K562 (cell line): ENCODE measurements around the gene NPAS1. TPM values are rescaled to one million over a fixed set of nuclear protein-coding genes. Genes with fewer than 3 reads are reported as not detected.

ENCODE experiments used
- ATAC-seq: fragments of 200-7000 bp; cut with Tn5 transposase; 3 replicates; pipeline ENCODE4 v1.9.1; 2020; ENCODE audit warnings: moderate library complexity
- BruUV-seq: library from RNA; stranded (reverse); fragments of 400-500 nt; replicated peaks from 2 replicates; lab custom pipeline; 2021; lab: Mats Ljungman, UMichigan
- CTCF ChIA-PET: fragments of 300-600 bp; formaldehyde crosslinking; extraction: SDS; loops from one replicate; lab custom pipeline; 2021; ENCODE audit warnings: low intra/inter-chr PET ratio; lab: Yijun Ruan, JAX
- POLR2A ChIA-PET: fragments of 300-600, 350-650 bp; sonication (Branson Sonifier 250); formaldehyde crosslinking; extraction: SDS; loops from one replicate; lab custom pipeline; 2021; ENCODE audit warnings: antibody characterized with exemption, inconsistent platforms; lab: Yijun Ruan, JAX
- DNase-seq, 4 experiments: peaks; one replicate each; pipeline versions ENCODE4 v3.0.0 to v3.0.0-alpha.2; 2011 to 2018; ENCODE audit warnings: low spot score in 3 of 4, mixed read lengths in 3 of 4; ENCODE audit errors: extremely low read depth in 1 of 4
- FAIRE-seq: peaks from 2 replicates; lab custom pipeline; 2011; peaks lifted over from hg19 to GRCh38; lab: Jason Lieb, UNC
- H2AFZ ChIP-seq: 2 replicates; pipeline ENCODE4 v1.6.0; 2011; ENCODE audit warnings: low read depth, low read length, control low read depth, inconsistent platforms
- H3K27ac ChIP-seq: fragments of 200-600 bp; 3 replicates; pipeline ENCODE4 v1.8.0; 2011; ENCODE audit warnings: low read depth, mild to moderate bottlenecking, control low read depth, inconsistent platforms, low read length, moderate library complexity, mixed read lengths; ENCODE audit errors: extremely low read depth
- H3K27me3 ChIP-seq, 2 experiments: fragments of 300-600 bp in 1 of 2; 2 replicates in 1 of 2; 3 replicates in 1 of 2; pipeline versions ENCODE4 v1.6.0 to v1.8.0; 2011; ENCODE audit warnings: inconsistent platforms in 2 of 2, low read length in 2 of 2, mild to moderate bottlenecking in 1 of 2, mixed read lengths in 1 of 2, moderate library complexity in 1 of 2; ENCODE audit not compliant: control insufficient read depth in 2 of 2, insufficient read depth in 2 of 2
- H3K36me3 ChIP-seq: fragments of 300-600 bp; 3 replicates; pipeline ENCODE4 v1.8.0; 2011; ENCODE audit warnings: mild to moderate bottlenecking, low read length, inconsistent platforms; ENCODE audit not compliant: control insufficient read depth, insufficient read depth
- H3K4me1 ChIP-seq, 2 experiments: fragments of 200-600 bp in 1 of 2; replicated peaks in 1 of 2; 2 replicates in 1 of 2; 3 replicates in 1 of 2; pipeline versions ENCODE4 v1.5.1 to v1.8.0; 2011; ENCODE audit warnings: inconsistent platforms in 2 of 2, low read length in 2 of 2, mild to moderate bottlenecking in 1 of 2, mixed read lengths in 1 of 2, moderate library complexity in 1 of 2; ENCODE audit not compliant: control insufficient read depth in 2 of 2, insufficient read depth in 2 of 2
- H3K4me2 ChIP-seq: 2 replicates; pipeline ENCODE4 v1.6.1; 2011; ENCODE audit warnings: low read length, control low read depth, inconsistent platforms, mixed read lengths; ENCODE audit not compliant: insufficient read depth
- H3K4me3 ChIP-seq: fragments of 200-600 bp; sonication (generic), shearing (Covaris generic); 2 replicates; pipeline ENCODE4 v1.5.1; 2016; ENCODE audit warnings: control low read depth, inconsistent platforms
- H3K79me2 ChIP-seq: fragments of 200-600 bp; 3 replicates; pipeline ENCODE4 v1.8.0; 2011; ENCODE audit warnings: low read length, inconsistent platforms; ENCODE audit not compliant: control insufficient read depth, insufficient read depth
- H3K9ac ChIP-seq, 2 experiments: 2 replicates each; pipeline versions ENCODE4 v1.6.0 to v1.6.1; 2011; ENCODE audit warnings: low read depth in 2 of 2, low read length in 2 of 2, control low read depth in 1 of 2, inconsistent platforms in 1 of 2, mild to moderate bottlenecking in 1 of 2, mixed read lengths in 1 of 2; ENCODE audit not compliant: insufficient read depth in 1 of 2
- H3K9me1 ChIP-seq: one replicate; pipeline ENCODE4 v1.6.0; 2011; ENCODE audit warnings: inconsistent platforms, mild to moderate bottlenecking, low read length, moderate library complexity; ENCODE audit not compliant: control insufficient read depth, insufficient read depth
- H3K9me3 ChIP-seq: replicated peaks from 2 replicates; pipeline ENCODE4 v1.5.1; 2011; ENCODE audit warnings: low read depth, low read length, inconsistent platforms; ENCODE audit not compliant: control insufficient read depth, insufficient read depth
- H4K20me1 ChIP-seq: replicated peaks from 2 replicates; pipeline ENCODE4 v1.6.1; 2011; ENCODE audit warnings: low read length, inconsistent platforms, mixed read lengths; ENCODE audit not compliant: control insufficient read depth, insufficient read depth
- CREB1 ChIP-seq, 2 experiments: sonication (generic) in 1 of 2; formaldehyde crosslinking in 1 of 2; IDR thresholded peaks; 2 replicates each; pipeline versions ENCODE4 v1.6.1 to v1.8.0; 2012 to 2022; ENCODE audit warnings: inconsistent platforms in 1 of 2, mild to moderate bottlenecking in 1 of 2, missing genetic modification reagents in 1 of 2, moderate library complexity in 1 of 2
- CREB3L1 ChIP-seq: fragments of 450-650 bp; IDR thresholded peaks from 2 replicates; pipeline ENCODE4 v1.6.1; 2014; ENCODE audit warnings: low read depth, mild to moderate bottlenecking, moderate library complexity, borderline replicate concordance
- ESRRA ChIP-seq: fragments of 450-650 bp; IDR thresholded peaks from 2 replicates; pipeline ENCODE4 v1.6.1; 2014; ENCODE audit warnings: low read depth, mild to moderate bottlenecking, moderate library complexity, borderline replicate concordance
- FOXK2 ChIP-seq, 2 experiments: fragments of 450-650 bp; IDR thresholded peaks in 1 of 2; conservative IDR thresholded peaks in 1 of 2; 2 replicates each; pipeline ENCODE4 v1.6.1; 2016; ENCODE audit warnings: low read depth in 2 of 2, mild to moderate bottlenecking in 1 of 2
- HDGF ChIP-seq: fragments of 450-650 bp; IDR thresholded peaks from 2 replicates; pipeline ENCODE4 v1.6.1; 2016
- HNRNPH1 ChIP-seq: fragments of 200-400 bp; formaldehyde crosslinking; optimal IDR thresholded peaks from 2 replicates; pipeline ENCODE3; 2017; ENCODE audit warnings: low read depth, mild to moderate bottlenecking, low read length, moderate library complexity
- MNT ChIP-seq, 2 experiments: fragments of 450-650 bp; conservative IDR thresholded peaks; 2 replicates each; pipeline ENCODE4 v1.6.1; 2017; ENCODE audit warnings: mild to moderate bottlenecking in 2 of 2, moderate library complexity in 2 of 2
- NFIX ChIP-seq: fragments of 250-450 bp; sonication (Bioruptor Pico); IDR thresholded peaks from 2 replicates; pipeline ENCODE4 v1.4.0; 2020; ENCODE audit warnings: low read depth, mild to moderate bottlenecking, moderate library complexity
- RFX7 ChIP-seq: fragments of 250-450 bp; sonication (Bioruptor Pico); IDR thresholded peaks from 2 replicates; pipeline ENCODE4 v1.5.1; 2021; ENCODE audit warnings: mild to moderate bottlenecking
- TCFL5 ChIP-seq: fragments of 250-450 bp; sonication (Bioruptor Pico); conservative IDR thresholded peaks from 2 replicates; pipeline ENCODE4 v1.6.1; 2021; ENCODE audit warnings: mild to moderate bottlenecking, moderate library complexity, matching md5 sums
- ZBTB12 ChIP-seq: fragments of 250-450 bp; sonication (Bioruptor Pico); IDR thresholded peaks from 2 replicates; pipeline ENCODE4 v1.4.0; 2020
- ZC3H4 ChIP-seq: sonication (generic); formaldehyde crosslinking; IDR thresholded peaks from 2 replicates; pipeline ENCODE4 v1.9.0; 2021; ENCODE audit warnings: missing genetic modification reagents, borderline replicate concordance
- ZNF780A ChIP-seq: fragments of 250-450 bp; sonication (Bioruptor Pico); IDR thresholded peaks from 2 replicates; pipeline ENCODE4 v1.5.0; 2021; ENCODE audit warnings: mild to moderate bottlenecking
- WGBS: fragments of 100-300 bp; shearing (Covaris generic); methylation state at CpG from one replicate; pipeline ENCODE4 v1.1.6; 2016; ENCODE audit warnings: low coverage, mixed read lengths; ENCODE audit not compliant: insufficient coverage; ENCODE audit errors: missing lambda C conversion rate; 5-methylcytosine and 5-hydroxymethylcytosine counted together
- in situ Hi-C: fragments of 300-500 bp; cut with MboI; formaldehyde crosslinking; loops from 4 replicates; pipeline ENCODE4 v1.15.0; 2018; ENCODE audit warnings: inconsistent platforms, mixed read lengths
- intact Hi-C: fragments of 100-400 bp; cut with micrococcal nuclease; formaldehyde crosslinking; loops from 2 replicates; pipeline ENCODE4 v1.14.2; 2022
- polyA plus RNA-seq, 8 experiments: library from polyadenylated mRNA; depleted of rRNA in 4 of 8; stranded (reverse) in 5 of 8; unstranded in 3 of 8; fragments of >200 nt; fragmentation: Nextera tagmentation in 2 of 8; fragmentation: Illumina TruSeq in 1 of 8; extraction: Ambion mirVana in 2 of 8; extraction: Trizol in 1 of 8; gene quantifications; 2 replicates each; pipeline versions ENCODE4 v1.2.1 to v1.2.3, GENCODE V29; 2011 to 2014; ENCODE audit warnings: inconsistent platforms in 1 of 8, missing spikeins in 1 of 8
- total RNA-seq, 7 experiments: library from RNA; depleted of rRNA in 6 of 7; stranded (reverse); fragments of >200 nt in 6 of 7; fragmentation: Illumina TruSeq in 2 of 7; extraction: Trizol in 2 of 7; gene quantifications; 2 replicates each; pipeline versions ENCODE4 v1.2.1 to v1.2.3, GENCODE V29; 2011 to 2021; ENCODE audit warnings: low replicate concordance in 1 of 7

The NPAS1 gene
- total and polyA plus RNA-seq, 9 of the 15 experiments (the other 6 are each of a cell fraction or from before 2014, with no cell fraction given) = 0.58 to 5.3 (median 2.0) TPM; not detected in 2

- Histone ChIP-seq H3K4me3 (peak overlapping the region; percentile 47), H3K79me2 (no peaks in the 10 kb centered on the region), H4K20me1 (peaks cover 4% of the 10 kb centered on the region; the same call in 1 of the 2 replicates), H2AFZ (peak overlapping the region; percentile 95), H3K36me3 (no peaks in the 10 kb centered on the region), H3K9ac (peak overlapping the region; percentile 60 to 88), H3K9me1 (no peaks in the 10 kb centered on the region), H3K4me1 (peaks cover 0 to 32% of the 10 kb centered on the region in 2 experiments; a peak in 2 of 5 replicates), H3K27me3 (no peaks in the 10 kb centered on the region), H3K9me3 (no peaks in the 10 kb centered on the region), H3K4me2 (peak overlapping the region; percentile 85), H3K27ac (peak overlapping the region; percentile 68)
- peak; percentile 93 for ATAC-seq
- no TSS peak for BruUV-seq
- ChIA-PET CTCF (interaction anchor here (0.6 to 0.9 kb wide), 2 partner anchors 23 to 758 kb away, joined by 3 read pairs; no protein-coding TSS in a partner anchor), POLR2A (interaction anchor here (0.6 to 1.3 kb wide), 7 partner anchors 8 to 189 kb away, joined by 3 to 5 read pairs (median 3); partner anchors contain the start of gene SAE1)
- in situ Hi-C loops = no loop called here
- WGBS = under 1% methylated on average over 33 of the region's 35 CpGs
- FAIRE-seq = peak; percentile 92
- intact Hi-C loops = loop anchor here (1.0 kb wide), 1 partner anchor 90 kb away; no protein-coding TSS in a partner anchor
- peak; percentile 93 to 97 (median 95) for DNase-seq
- TF ChIP-seq ESRRA (no peak), MNT (conservative IDR thresholded peaks at IDR 0.05) (peak; percentile 4 to 46; a peak in 2 of 4 replicates), ZNF780A (CRISPR knock-in tag) (no peak), HNRNPH1 (no peak), CREB3L1 (no peak), NFIX (CRISPR knock-in tag) (no peak), RFX7 (CRISPR knock-in tag) (no peak), FOXK2 (conservative IDR thresholded peaks at IDR 0.05 in 1 of 2, IDR thresholded peaks at IDR 0.05 in 1 of 2; ENCODE audit: low read depth in 2 of 2) (no peak), HDGF (no peak), CREB1 (IDR thresholded peaks at IDR 0.05) (peak; percentile 68; the same call in 1 of the 2 replicates), CREB1 (CRISPR knock-in tag; IDR thresholded peaks at IDR 0.05) (peak; percentile 54), ZC3H4 (CRISPR knock-in tag) (no peak), TCFL5 (no peak), ZBTB12 (CRISPR knock-in tag) (no peak)
Measured at GRCh38 chr19:47035127-47036096, 15.8 kb downstream of the NPAS1 start.
